ENCODE results near the gene ST3GAL3.

ST3GAL3 gene

DNA sequence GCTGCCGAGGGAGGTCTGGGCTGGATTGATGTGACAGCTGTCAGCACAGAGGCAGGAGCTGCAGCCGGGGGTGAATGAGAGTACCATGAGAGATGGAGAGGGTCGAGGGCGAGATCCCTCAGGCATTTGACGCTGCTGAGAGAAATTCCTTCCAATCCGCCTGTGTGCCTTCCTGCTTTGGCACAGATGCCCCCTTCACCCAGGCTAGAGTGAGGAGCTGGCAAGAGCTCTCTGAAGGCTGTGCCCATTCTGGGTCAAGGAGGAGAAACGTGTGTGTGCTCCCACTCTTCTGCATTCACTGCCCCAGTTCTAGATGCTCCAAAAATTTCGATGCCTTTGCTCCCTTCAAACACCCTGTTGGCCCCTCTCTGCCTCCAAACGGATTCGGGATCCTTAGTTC is 231.0 kb downstream of the ST3GAL3 start:
- Histone ChIP-seq H3K27ac (ENCODE audit: insufficient read depth, low read length, poor library complexity, severe bottlenecking) (no peak overlapping the region), H3K4me1 (ENCODE audit: control insufficient read depth, insufficient read depth, low read length, poor library complexity, severe bottlenecking) (peaks cover 12% of the 10 kb centered on the region), H3K4me3 (ENCODE audit: insufficient read depth, low read depth, low read length, poor library complexity, severe bottlenecking) (no peak overlapping the region), H3K36me3 (ENCODE audit: control insufficient read depth, insufficient read depth, low read length) (no peaks in the 10 kb centered on the region), H3K9me3 (ENCODE audit: control insufficient read depth, low read length) (no peaks in the 10 kb centered on the region), H3K27me3 (replicated peaks; ENCODE audit: control insufficient read depth, insufficient read depth, low read length, poor library complexity, severe bottlenecking) (peaks cover 20% of the 10 kb centered on the region)
- no peak for DNase-seq

DNA sequence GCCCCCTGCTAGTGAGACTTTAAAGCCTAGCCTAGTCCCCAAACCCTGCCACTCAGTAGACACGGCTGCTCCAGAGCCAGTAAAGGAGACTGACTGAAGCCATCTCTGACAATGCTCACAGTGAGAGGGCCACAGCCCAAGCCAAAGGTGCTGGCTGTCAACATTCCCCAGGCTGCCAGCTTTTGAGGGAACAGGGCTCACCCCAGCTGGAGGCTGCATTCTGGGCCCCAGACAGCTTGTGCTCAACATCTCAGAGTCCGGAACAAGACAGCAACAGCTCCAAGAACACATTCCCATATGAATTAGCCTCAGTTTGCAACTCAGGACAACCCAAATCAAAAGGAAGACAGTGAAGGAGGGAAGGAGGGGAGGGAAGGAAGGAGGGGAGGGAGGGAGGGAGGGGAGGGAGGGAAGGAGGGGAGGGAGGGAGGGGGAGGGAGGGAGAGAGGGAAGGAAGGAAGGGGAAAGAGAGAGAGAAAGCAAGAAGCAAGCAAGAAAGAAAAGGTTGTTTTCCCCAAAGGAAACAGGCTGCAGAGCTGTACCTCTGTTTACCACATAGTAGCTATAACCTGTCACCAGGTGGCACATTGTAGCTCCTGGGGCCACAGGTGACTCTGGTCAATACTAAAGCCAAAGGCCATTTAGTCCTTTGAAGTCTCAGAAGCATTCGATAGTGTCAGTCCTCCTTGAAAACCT is 231.7 kb downstream of the ST3GAL3 start:
- Histone ChIP-seq H3K4me1 (ENCODE audit: control insufficient read depth, insufficient read depth, low read length, poor library complexity, severe bottlenecking) (peaks cover 8% of the 10 kb centered on the region), H3K27ac (ENCODE audit: insufficient read depth, low read length, poor library complexity, severe bottlenecking) (no peak overlapping the region), H3K36me3 (ENCODE audit: control insufficient read depth, insufficient read depth, low read length) (no peaks in the 10 kb centered on the region), H3K9me3 (ENCODE audit: control insufficient read depth, low read length) (no peaks in the 10 kb centered on the region), H3K27me3 (replicated peaks; ENCODE audit: control insufficient read depth, insufficient read depth, low read length, poor library complexity, severe bottlenecking) (peaks cover 20% of the 10 kb centered on the region), H3K4me3 (ENCODE audit: insufficient read depth, low read depth, low read length, poor library complexity, severe bottlenecking) (no peak overlapping the region)
- no peak for DNase-seq

DNA sequence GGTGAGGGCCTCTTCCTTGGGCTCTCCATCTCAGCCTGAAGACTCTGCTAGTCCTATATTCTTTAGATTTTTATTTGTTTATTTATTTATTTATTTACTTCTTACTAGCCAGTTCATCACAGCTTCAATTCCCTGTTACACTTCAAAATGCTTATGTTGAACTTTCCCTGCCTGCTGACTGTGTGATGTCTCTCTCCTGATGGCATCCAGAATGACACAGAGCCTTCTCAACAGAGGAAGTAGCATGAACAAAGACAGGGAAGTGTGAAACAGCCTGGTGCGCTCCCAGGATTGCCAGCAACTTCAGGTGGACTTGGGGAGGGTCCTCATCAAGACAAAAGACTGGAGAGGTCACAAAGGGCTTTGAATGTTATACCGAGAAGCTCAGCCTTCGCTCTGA is 235.1 kb downstream of the ST3GAL3 start:
- Histone ChIP-seq H3K27ac (ENCODE audit: insufficient read depth, low read length, poor library complexity, severe bottlenecking) (no peak overlapping the region), H3K4me3 (ENCODE audit: insufficient read depth, low read depth, low read length, poor library complexity, severe bottlenecking) (no peak overlapping the region), H3K27me3 (replicated peaks; ENCODE audit: control insufficient read depth, insufficient read depth, low read length, poor library complexity, severe bottlenecking) (no peaks in the 10 kb centered on the region), H3K9me3 (ENCODE audit: control insufficient read depth, low read length) (no peaks in the 10 kb centered on the region), H3K36me3 (ENCODE audit: control insufficient read depth, insufficient read depth, low read length) (no peaks in the 10 kb centered on the region), H3K4me1 (ENCODE audit: control insufficient read depth, insufficient read depth, low read length, poor library complexity, severe bottlenecking) (peaks cover 15% of the 10 kb centered on the region)
- no peak for DNase-seq

DNA sequence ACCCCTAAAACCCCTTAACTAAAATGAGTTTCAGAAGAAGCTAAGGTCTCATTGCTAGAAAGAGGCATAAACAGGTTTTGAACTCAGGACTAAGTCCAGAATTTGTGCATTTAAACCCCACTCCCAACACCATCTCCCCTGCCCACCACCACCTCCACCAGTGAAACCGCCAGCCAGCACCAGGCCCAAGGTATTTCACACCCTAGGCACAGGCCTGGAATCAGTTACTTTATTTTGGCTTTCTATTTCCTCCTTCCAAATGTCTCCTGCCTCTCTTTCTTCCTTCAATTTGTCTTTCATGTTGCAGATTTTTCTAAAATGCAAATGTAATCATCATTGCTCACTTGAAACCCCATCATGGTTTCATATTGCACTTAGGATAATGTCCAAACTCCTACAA is 237.5 kb downstream of the ST3GAL3 start:
- DNase-seq, result no peak
- H3K27ac ChIP-seq (ENCODE audit: insufficient read depth, low read length, poor library complexity, severe bottlenecking), result no peak overlapping the region

DNA sequence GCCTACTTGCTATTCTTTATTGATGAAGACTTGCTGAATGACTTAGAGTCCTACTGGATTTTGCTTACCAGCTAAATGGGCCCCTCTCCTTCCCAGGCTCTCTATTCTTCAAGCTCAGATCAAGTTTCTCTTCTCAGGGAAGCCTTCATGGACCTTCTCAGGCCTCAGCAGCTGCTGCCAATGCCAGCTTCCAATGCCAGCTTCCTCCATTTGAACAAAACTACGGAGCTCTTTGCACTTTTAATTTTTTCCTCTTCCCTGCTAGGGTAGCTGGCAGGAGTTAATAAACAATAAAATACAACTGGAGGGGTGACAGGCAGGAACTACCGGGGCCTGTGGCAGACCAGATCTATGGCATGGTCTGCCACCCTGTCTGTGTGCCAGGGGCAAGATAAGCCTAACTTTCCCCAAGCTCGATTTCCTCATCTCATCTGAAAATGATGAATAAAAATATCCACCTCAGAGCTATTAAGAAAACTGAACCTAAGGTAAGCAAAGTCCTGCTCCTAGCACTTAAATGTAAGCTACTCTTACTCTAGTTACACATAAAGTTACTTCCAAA is 238.4 kb downstream of the ST3GAL3 start:
- no peaks in the 10 kb centered on the region for H3K9me3 ChIP-seq (ENCODE audit: control insufficient read depth, low read length)
- H3K4me3 ChIP-seq (ENCODE audit: insufficient read depth, low read depth, low read length, poor library complexity, severe bottlenecking), result peak overlapping the region; percentile 80
- DNase-seq, result no peak
- peak overlapping the region; percentile 98 for H3K27ac ChIP-seq (ENCODE audit: insufficient read depth, low read length, poor library complexity, severe bottlenecking)
- no peaks in the 10 kb centered on the region for H3K36me3 ChIP-seq (ENCODE audit: control insufficient read depth, insufficient read depth, low read length)
- peaks cover 24% of the 10 kb centered on the region for H3K4me1 ChIP-seq (ENCODE audit: control insufficient read depth, insufficient read depth, low read length, poor library complexity, severe bottlenecking)
- no peaks in the 10 kb centered on the region for H3K27me3 ChIP-seq (replicated peaks; ENCODE audit: control insufficient read depth, insufficient read depth, low read length, poor library complexity, severe bottlenecking)

More for the DNA sequence above, 237.5 kb downstream of the ST3GAL3 start:
- no peaks in the 10 kb centered on the region for H3K9me3 ChIP-seq (ENCODE audit: control insufficient read depth, low read length)
- H3K27me3 ChIP-seq (replicated peaks; ENCODE audit: control insufficient read depth, insufficient read depth, low read length, poor library complexity, severe bottlenecking), result no peaks in the 10 kb centered on the region
- H3K4me1 ChIP-seq (ENCODE audit: control insufficient read depth, insufficient read depth, low read length, poor library complexity, severe bottlenecking), result peaks cover 24% of the 10 kb centered on the region
- H3K36me3 ChIP-seq (ENCODE audit: control insufficient read depth, insufficient read depth, low read length), result no peaks in the 10 kb centered on the region
- no peak overlapping the region for H3K4me3 ChIP-seq (ENCODE audit: insufficient read depth, low read depth, low read length, poor library complexity, severe bottlenecking)

DNA sequence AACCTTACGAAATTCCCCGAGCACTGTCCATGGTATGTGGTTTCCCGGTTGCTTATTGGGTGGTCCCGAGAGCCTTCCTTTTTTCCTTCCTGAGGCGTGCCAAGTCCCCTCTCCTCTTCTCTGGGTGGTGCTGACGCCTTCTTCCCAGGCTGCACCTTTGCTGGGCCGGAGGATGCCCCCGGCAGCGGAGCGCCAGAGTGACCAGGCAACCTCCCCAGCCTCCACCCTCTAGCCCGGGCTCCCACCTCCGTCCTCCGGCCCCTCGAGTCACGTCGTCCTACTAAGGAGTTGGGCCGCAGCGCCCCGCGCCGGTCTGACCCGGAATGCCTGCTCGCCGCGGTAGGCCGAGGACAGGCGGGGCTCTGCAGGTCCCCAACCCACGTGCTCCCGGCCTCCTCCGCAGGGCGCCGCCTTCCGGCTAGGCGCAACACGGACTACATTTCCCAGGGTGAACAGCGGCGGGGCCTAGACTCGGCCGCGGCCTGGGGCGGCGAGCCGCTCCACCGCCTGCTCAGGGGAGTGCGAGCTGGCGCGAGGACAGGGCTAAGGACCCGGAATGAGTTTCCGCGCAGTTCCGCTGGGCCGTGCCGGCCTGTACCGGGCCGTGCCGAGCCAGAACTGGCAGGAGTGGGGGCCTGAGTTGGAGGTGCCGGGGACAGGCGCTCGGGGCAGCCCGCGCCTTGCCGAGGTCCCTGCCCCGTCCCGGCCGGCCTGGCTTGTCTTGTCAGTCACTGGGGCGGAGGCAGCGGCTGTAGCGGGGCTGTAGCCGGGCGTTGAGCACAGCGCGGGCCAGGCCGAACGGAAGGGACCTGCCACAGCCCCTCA is 239.1 kb downstream of the ST3GAL3 start, which contains the start of gene IPO13:
Gene IPO13 (plus strand): TSS at position 715 of the 825 bp plus-strand sequence. CDS start 651 bp downstream, outside the sequence.
- H3K9me3 ChIP-seq (ENCODE audit: control insufficient read depth, low read length), result no peaks in the 10 kb centered on the region
- H3K27me3 ChIP-seq (replicated peaks; ENCODE audit: control insufficient read depth, insufficient read depth, low read length, poor library complexity, severe bottlenecking), result no peaks in the 10 kb centered on the region
- peak within 1 kb of the TSS; percentile 98 for H3K27ac ChIP-seq (ENCODE audit: insufficient read depth, low read length, poor library complexity, severe bottlenecking)
- H3K4me1 ChIP-seq (ENCODE audit: control insufficient read depth, insufficient read depth, low read length, poor library complexity, severe bottlenecking), result peaks cover 24% of the 10 kb centered on the region
- H3K36me3 ChIP-seq (ENCODE audit: control insufficient read depth, insufficient read depth, low read length), result no peaks in the 10 kb centered on the region
- DNase-seq, result peak; percentile 80 to 92 (median 89)
- peak within 1 kb of the TSS; percentile 80 for H3K4me3 ChIP-seq (ENCODE audit: insufficient read depth, low read depth, low read length, poor library complexity, severe bottlenecking)

DNA sequence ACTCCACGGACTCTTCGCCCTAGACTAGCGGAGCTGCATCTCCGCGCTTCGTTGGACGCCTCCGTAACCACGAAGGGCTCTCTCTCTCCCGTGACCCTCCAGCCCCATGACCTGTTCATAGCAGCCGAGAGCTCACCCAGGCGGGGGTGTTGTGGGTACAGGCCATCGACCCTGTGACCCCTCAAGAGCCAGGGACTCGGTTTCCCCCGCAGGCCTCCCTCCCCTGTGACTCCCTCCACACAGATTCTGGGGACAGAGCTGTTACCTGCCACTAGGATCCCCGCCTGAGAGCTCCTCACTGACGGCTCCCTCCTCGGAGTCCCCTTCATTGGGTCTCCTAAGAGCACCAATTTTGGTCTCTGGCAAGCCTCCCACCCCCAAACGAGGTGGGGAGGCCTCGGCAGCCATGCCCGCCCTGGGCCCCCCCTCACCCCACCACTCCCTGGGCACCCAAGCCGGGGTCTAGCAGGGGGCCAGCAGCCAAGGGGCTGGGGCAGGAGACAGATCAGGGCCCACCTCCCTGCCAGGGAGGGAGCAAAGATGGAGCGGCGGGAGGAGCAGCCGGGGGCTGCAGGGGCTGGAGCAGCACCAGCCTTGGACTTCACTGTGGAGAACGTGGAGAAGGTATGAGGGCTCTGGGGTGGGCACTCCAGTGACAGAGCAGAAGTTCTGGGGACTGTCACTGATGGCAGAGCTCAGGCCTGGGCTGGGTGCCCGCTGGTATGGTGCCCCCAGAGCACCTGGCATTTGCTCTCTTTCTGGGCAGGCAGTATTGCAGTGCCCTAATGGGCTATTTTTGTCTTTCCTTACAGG is 239.9 kb downstream of the ST3GAL3 start:
- Histone ChIP-seq H3K4me1 (ENCODE audit: control insufficient read depth, insufficient read depth, low read length, poor library complexity, severe bottlenecking) (peaks cover 24% of the 10 kb centered on the region), H3K27ac (ENCODE audit: insufficient read depth, low read length, poor library complexity, severe bottlenecking) (peak overlapping the region; percentile 98), H3K4me3 (ENCODE audit: insufficient read depth, low read depth, low read length, poor library complexity, severe bottlenecking) (peak overlapping the region; percentile 80), H3K27me3 (replicated peaks; ENCODE audit: control insufficient read depth, insufficient read depth, low read length, poor library complexity, severe bottlenecking) (no peaks in the 10 kb centered on the region), H3K9me3 (ENCODE audit: control insufficient read depth, low read length) (no peaks in the 10 kb centered on the region), H3K36me3 (ENCODE audit: control insufficient read depth, insufficient read depth, low read length) (no peaks in the 10 kb centered on the region)
- no peak for DNase-seq

DNA sequence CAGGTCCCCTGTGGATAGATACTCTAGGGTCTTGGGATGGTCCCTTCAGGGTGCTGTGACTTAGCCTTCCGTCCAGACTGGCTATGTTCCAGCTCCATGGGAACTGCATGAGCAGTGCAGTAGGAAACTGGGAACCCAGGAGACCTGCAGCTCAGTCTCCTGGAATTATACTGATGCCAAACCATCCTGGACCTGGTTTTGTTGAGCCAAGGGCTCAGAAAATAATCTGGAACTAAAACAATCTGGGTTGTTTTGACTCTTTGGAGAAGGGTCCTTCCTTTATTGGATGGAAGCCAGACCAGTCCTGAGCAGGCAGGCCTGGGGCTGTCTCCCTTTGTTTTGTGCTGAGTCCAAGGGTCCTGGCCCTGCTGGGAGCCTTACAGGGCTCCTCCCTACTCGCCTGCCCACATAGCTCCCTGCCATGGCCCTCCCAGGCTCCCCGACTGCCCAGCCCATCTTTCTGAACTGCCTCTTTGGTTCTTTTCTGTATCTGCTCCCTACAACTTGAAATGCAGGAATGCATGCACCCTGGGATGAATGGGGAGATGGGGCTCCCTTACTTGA is 240.6 kb downstream of the ST3GAL3 start:
- Histone ChIP-seq H3K27me3 (replicated peaks; ENCODE audit: control insufficient read depth, insufficient read depth, low read length, poor library complexity, severe bottlenecking) (no peaks in the 10 kb centered on the region), H3K4me3 (ENCODE audit: insufficient read depth, low read depth, low read length, poor library complexity, severe bottlenecking) (no peak overlapping the region), H3K9me3 (ENCODE audit: control insufficient read depth, low read length) (no peaks in the 10 kb centered on the region), H3K36me3 (ENCODE audit: control insufficient read depth, insufficient read depth, low read length) (no peaks in the 10 kb centered on the region), H3K4me1 (ENCODE audit: control insufficient read depth, insufficient read depth, low read length, poor library complexity, severe bottlenecking) (peaks cover 24% of the 10 kb centered on the region), H3K27ac (ENCODE audit: insufficient read depth, low read length, poor library complexity, severe bottlenecking) (no peak overlapping the region)
- no peak for DNase-seq

DNA sequence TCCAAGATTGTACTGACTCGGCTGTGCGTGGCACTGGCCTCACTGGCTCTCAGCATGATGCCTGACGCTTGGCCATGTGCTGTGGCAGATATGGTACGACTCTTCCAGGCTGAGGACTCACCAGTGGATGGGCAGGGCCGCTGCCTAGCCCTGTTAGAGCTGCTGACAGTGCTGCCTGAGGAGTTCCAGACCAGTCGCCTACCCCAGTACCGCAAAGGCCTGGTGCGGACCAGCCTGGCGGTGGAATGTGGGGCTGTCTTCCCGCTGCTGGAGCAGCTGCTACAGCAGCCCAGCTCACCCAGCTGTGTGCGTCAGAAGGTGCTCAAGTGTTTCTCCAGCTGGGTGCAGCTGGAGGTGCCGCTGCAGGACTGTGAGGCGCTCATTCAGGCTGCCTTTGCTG is 242.3 kb downstream of the ST3GAL3 start:
- Histone ChIP-seq H3K27ac (ENCODE audit: insufficient read depth, low read length, poor library complexity, severe bottlenecking) (no peak overlapping the region), H3K9me3 (ENCODE audit: control insufficient read depth, low read length) (no peaks in the 10 kb centered on the region), H3K4me3 (ENCODE audit: insufficient read depth, low read depth, low read length, poor library complexity, severe bottlenecking) (no peak overlapping the region), H3K4me1 (ENCODE audit: control insufficient read depth, insufficient read depth, low read length, poor library complexity, severe bottlenecking) (peaks cover 24% of the 10 kb centered on the region), H3K36me3 (ENCODE audit: control insufficient read depth, insufficient read depth, low read length) (no peaks in the 10 kb centered on the region), H3K27me3 (replicated peaks; ENCODE audit: control insufficient read depth, insufficient read depth, low read length, poor library complexity, severe bottlenecking) (no peaks in the 10 kb centered on the region)
- DNase-seq, result no peak

All from effector memory CD4-positive, alpha-beta T cell (primary cell).